SH-SY5Y (cell line): Measurements from ENCODE around the gene ABCC2.

ENCODE experiments used
- GATA2 ChIP-seq: IDR thresholded peaks from 2 replicates; pipeline ENCODE4 v1.6.1; 2011; ENCODE audit warnings: mild to moderate bottlenecking, low read depth, low read length
- GATA3 ChIP-seq: IDR thresholded peaks from 2 replicates; pipeline ENCODE4 v1.6.1; 2011; ENCODE audit warnings: low read depth, mild to moderate bottlenecking, low read length, moderate library complexity

GRCh38 chr10:99798920-99799319, 16.5 kb downstream of the ABCC2 start:
- no peak for TF ChIP-seq GATA2
- TF ChIP-seq GATA3, result no peak
